ENCODE results near the gene FKBP2. TPM values are rescaled to one million over a fixed set of nuclear protein-coding genes. Genes with fewer than 3 reads are reported as not detected.

Gene FKBP2
- total and polyA plus RNA-seq, 7 donors, result 49.2 to 213 (median 70.5) TPM

DNA sequence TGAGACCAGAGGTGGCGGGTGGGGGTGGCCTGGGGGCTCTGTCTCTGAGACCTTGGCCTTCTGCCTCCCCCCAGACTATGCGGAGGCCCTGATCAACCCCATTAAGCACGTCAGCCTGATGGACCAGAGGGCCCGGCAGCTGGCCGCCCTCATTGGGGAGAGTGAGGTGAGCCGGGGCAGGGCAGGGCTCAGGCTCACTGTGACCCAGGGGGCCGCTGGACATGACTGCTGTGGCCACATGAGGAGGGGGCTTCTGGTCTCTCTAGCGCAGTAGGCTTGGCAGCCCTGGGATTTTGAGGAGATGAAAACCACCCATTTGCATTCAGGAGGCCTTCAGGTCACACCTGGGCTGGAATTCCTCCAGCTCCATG, 23.0 kb downstream of the FKBP2 start:
- intact Hi-C loops (cut with DNase I), result no loop called here
- Histone ChIP-seq H3K4me3 (no peak overlapping the region), H3K4me1 (peaks cover 0 to 21% (median 20%) of the 10 kb centered on the region in 4 donors), H3K36me3 (peaks cover 0 to 63% (median 37%) of the 10 kb centered on the region in 4 donors), H3K9me3 (no peaks in the 10 kb centered on the region), H3K27me3 (no peaks in the 10 kb centered on the region), H3K27ac (no peak overlapping the region)
- WGBS, 2 donors, result 95 to 96% methylated on average over 8 of the region's 8 CpGs
- no peak for DNase-seq
- TF ChIP-seq EP300 (IDR thresholded peaks at IDR 0.05), result no peak
- TF ChIP-seq POLR2AphosphoS5 (IDR thresholded peaks at IDR 0.05), result no peak
- TF ChIP-seq POLR2A (IDR thresholded peaks at IDR 0.05), result no peak
- TF ChIP-seq, protein P1, sequence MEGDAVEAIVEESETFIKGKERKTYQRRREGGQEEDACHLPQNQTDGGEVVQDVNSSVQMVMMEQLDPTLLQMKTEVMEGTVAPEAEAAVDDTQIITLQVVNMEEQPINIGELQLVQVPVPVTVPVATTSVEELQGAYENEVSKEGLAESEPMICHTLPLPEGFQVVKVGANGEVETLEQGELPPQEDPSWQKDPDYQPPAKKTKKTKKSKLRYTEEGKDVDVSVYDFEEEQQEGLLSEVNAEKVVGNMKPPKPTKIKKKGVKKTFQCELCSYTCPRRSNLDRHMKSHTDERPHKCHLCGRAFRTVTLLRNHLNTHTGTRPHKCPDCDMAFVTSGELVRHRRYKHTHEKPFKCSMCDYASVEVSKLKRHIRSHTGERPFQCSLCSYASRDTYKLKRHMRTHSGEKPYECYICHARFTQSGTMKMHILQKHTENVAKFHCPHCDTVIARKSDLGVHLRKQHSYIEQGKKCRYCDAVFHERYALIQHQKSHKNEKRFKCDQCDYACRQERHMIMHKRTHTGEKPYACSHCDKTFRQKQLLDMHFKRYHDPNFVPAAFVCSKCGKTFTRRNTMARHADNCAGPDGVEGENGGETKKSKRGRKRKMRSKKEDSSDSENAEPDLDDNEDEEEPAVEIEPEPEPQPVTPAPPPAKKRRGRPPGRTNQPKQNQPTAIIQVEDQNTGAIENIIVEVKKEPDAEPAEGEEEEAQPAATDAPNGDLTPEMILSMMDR (IDR thresholded peaks at IDR 0.05), result no peak

DNA sequence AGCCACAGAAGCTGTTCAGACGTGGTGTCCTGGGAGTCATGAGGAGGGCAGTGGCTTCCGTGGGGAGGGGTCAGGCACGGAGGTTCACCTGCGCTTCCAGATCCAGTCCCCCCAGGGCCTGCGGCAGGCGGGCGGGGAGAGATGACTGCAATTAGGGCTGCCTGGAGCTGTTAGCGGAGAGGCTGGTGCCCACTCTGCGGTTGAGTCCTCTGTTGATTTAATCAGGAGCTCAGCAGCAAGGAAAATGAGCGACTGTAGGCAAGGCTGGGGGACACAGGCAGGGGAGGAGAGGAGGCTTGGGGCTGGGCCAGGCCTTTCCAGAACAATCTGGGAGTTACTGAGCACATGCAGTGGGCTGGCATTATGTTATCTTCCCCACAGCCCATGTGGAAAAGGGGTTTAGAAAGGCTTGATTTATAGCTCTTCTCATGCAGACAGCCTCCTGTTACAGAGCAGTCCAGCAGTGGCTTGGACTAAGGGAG, 23.5 kb downstream of the FKBP2 start:
- no peak for TF ChIP-seq POLR2AphosphoS5 (IDR thresholded peaks at IDR 0.05)
- no peak for TF ChIP-seq EP300 (IDR thresholded peaks at IDR 0.05)
- TF ChIP-seq, protein P1 (IDR thresholded peaks at IDR 0.05), result no peak
- no peak for TF ChIP-seq POLR2A (IDR thresholded peaks at IDR 0.05)
- Histone ChIP-seq H3K36me3 (peaks cover 0 to 58% (median 33%) of the 10 kb centered on the region in 4 donors), H3K27ac (no peak overlapping the region), H3K4me1 (peaks cover 0 to 25% (median 21%) of the 10 kb centered on the region in 4 donors), H3K9me3 (no peaks in the 10 kb centered on the region), H3K4me3 (no peak overlapping the region), H3K27me3 (no peaks in the 10 kb centered on the region)
- 87 to 88% methylated on average over 10 of the region's 10 CpGs for WGBS, 2 donors
- DNase-seq, result no peak
- intact Hi-C loops (cut with DNase I), result no loop called here

GRCh38 chr11:64265176-64266160, 24.6 kb downstream of the FKBP2 start:
- H3K36me3 ChIP-seq, result peaks cover 0 to 53% (median 25%) of the 10 kb centered on the region in 4 donors
- H3K4me3 ChIP-seq, result no peak overlapping the region
- H3K27ac ChIP-seq, result no peak overlapping the region
- no peak for DNase-seq
- H3K4me1 ChIP-seq, result peaks cover 0 to 25% (median 21%) of the 10 kb centered on the region in 4 donors
- H3K27me3 ChIP-seq, result no peaks in the 10 kb centered on the region
- TF ChIP-seq POLR2AphosphoS5 (IDR thresholded peaks at IDR 0.05) (no peak), POLR2A (IDR thresholded peaks at IDR 0.05) (no peak), EP300 (IDR thresholded peaks at IDR 0.05) (no peak)
- TF ChIP-seq, protein P1 (IDR thresholded peaks at IDR 0.05), result no peak
- intact Hi-C loops (cut with DNase I), result no loop called here
- H3K9me3 ChIP-seq, result no peaks in the 10 kb centered on the region
- 91 to 94% methylated on average over 35 of the region's 35 CpGs for WGBS, 2 donors

DNA sequence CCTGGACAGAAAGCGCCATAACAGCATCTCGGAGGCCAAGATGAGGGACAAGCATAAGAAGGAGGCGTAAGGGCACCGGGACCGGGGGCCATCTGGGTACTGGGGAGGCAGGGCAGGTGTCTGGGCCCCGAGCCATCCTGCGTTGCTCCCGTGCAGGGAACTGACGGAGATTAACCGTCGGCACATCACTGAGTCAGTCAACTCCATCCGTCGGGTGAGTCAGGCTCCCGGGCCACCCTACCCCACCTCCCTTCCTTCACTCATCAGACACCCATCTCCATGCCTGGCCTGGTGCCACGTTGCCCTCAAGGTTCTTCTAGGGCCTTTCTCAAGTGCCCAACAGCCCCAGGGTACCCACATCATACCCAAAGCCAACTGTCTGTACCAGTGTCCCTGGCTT, 25.4 kb downstream of the FKBP2 start:
- H3K36me3 ChIP-seq, result peaks cover 0 to 49% (median 25%) of the 10 kb centered on the region in 4 donors
- WGBS, 2 donors, result 92 to 95% methylated on average over 15 of the region's 15 CpGs
- no peak overlapping the region for H3K27ac ChIP-seq
- intact Hi-C loops (cut with DNase I), result no loop called here
- no peak overlapping the region for H3K4me3 ChIP-seq
- H3K4me1 ChIP-seq, result peaks cover 0 to 25% (median 21%) of the 10 kb centered on the region in 4 donors
- H3K27me3 ChIP-seq, result no peaks in the 10 kb centered on the region
- DNase-seq, result no peak
- no peaks in the 10 kb centered on the region for H3K9me3 ChIP-seq
- no peak for TF ChIP-seq EP300 (IDR thresholded peaks at IDR 0.05)
- TF ChIP-seq POLR2AphosphoS5 (IDR thresholded peaks at IDR 0.05), result no peak
- TF ChIP-seq, protein P1 (IDR thresholded peaks at IDR 0.05), result no peak
- TF ChIP-seq POLR2A (IDR thresholded peaks at IDR 0.05), result no peak

Measured in sigmoid colon (tissue), 7 donors.